ENCODE measurements around the gene RANGAP1. TPM values are rescaled to one million over a fixed set of nuclear protein-coding genes. Genes with fewer than 3 reads are reported as not detected.
A peak's percentile ranks its signal among the peaks of the same experiment; 100 is the strongest.

The RANGAP1 gene
- 10 to 100 TPM; 24.5 to 41.3 (median 33.2) TPM for total RNA-seq
- 10 to 100 TPM; 18.7 to 64.8 (median 19.8) TPM for polyA plus RNA-seq

- 0% methylated on average over 77 of the region's 77 CpGs for WGBS, 2 donors
- H3K4me1 ChIP-seq, result peaks cover 0 to 26% (median 13%) of the 10 kb centered on the region in 4 donors
- peak within 1 kb of the TSS; percentile 57 to 98 (median 80) for H3K4me3 ChIP-seq
- peak within 1 kb of the TSS; percentile 76 to 93 (median 86) for H3K27ac ChIP-seq
- peaks cover 0 to 26% (median 0%) of the 10 kb centered on the region in 4 donors for H3K36me3 ChIP-seq
- peak; percentile 98 for DNase-seq
- intact Hi-C loops (cut with DNase I), result loop anchor here (1.0 to 10.0 kb wide), 4 partner anchors 81 to 364 kb away; partner anchors contain the start of gene TEF
- no peaks in the 10 kb centered on the region for H3K9me3 ChIP-seq
- H3K27me3 ChIP-seq, result no peaks in the 10 kb centered on the region
- TF ChIP-seq EP300 (IDR thresholded peaks at IDR 0.05), result peak in 1 of 4 donors; percentile 23
- TF ChIP-seq, protein P1, sequence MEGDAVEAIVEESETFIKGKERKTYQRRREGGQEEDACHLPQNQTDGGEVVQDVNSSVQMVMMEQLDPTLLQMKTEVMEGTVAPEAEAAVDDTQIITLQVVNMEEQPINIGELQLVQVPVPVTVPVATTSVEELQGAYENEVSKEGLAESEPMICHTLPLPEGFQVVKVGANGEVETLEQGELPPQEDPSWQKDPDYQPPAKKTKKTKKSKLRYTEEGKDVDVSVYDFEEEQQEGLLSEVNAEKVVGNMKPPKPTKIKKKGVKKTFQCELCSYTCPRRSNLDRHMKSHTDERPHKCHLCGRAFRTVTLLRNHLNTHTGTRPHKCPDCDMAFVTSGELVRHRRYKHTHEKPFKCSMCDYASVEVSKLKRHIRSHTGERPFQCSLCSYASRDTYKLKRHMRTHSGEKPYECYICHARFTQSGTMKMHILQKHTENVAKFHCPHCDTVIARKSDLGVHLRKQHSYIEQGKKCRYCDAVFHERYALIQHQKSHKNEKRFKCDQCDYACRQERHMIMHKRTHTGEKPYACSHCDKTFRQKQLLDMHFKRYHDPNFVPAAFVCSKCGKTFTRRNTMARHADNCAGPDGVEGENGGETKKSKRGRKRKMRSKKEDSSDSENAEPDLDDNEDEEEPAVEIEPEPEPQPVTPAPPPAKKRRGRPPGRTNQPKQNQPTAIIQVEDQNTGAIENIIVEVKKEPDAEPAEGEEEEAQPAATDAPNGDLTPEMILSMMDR (IDR thresholded peaks at IDR 0.05), result no peak
- peak; percentile 50 to 68 for TF ChIP-seq POLR2A (IDR thresholded peaks at IDR 0.05)
- TF ChIP-seq POLR2AphosphoS5 (IDR thresholded peaks at IDR 0.05), result peak; percentile 76 to 91 (median 84)
These were observed at the start of gene RANGAP1 for GRCh38 chr22:41285820-41286638. Gene RANGAP1 (minus strand): TSS chr22:41286187. CDS start chr22:41281044, 5,143 bp downstream.

DNA sequence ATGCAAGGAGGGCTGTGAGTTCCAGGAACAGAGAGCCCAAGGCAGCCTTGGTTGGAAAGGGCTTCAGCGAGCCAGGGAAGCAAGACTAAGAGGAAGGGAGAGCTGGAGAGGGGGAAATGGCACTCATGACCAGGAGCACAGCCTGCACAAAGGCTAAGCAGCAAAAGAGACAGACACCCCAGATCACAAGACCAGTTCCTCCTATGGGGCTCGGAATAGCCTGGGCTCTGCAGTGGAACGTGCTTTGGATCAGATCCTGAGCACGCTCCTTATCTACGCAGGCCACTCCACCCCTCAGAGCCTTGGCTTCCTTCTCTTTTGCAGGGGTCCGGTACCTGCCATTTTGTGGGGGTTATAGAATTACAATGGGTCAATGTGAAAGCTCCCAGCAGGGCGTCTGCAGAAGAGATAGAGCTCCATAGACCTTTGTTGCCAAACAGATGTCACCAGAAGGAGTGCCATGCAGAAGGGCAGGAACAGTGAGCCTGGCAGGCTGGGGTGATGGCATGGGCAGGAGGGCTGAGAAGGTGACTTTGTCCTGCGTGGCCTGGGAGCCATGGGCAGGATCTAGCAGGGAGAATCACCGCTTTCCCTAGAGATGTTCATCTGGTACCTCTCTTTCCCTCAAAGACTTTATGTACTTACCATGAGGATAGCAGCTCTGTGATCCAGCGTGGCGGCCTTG, 49.1 kb upstream of the RANGAP1 start:
- TF ChIP-seq, protein P1 (IDR thresholded peaks at IDR 0.05), result no peak
- TF ChIP-seq POLR2AphosphoS5 (IDR thresholded peaks at IDR 0.05), result no peak
- no peak for TF ChIP-seq EP300 (IDR thresholded peaks at IDR 0.05)
- no peak for TF ChIP-seq POLR2A (IDR thresholded peaks at IDR 0.05)
- peaks cover 13 to 94% (median 32%) of the 10 kb centered on the region in 4 donors for H3K36me3 ChIP-seq

DNA sequence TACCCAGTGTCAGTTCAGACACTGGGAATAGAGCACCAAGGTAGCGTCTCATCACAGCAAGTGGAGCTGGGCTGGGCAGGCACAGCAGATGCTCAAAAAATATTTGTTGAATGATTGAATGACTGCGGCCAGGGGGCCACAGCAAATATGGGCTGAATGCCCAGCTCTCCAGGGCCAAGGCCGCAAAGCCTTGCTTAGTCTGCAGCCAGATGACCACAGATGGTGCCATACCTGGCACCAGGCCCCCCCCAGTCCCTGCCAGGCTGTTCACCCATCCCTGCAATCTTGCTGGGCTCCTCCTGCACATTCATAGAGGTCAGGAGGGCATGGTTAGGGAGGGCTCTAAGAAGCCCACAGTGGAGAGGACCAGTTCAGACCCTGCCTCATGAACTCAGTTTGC, 48.2 kb upstream of the RANGAP1 start:
- WGBS, 2 donors, result 97% methylated on average over 3 of the region's 3 CpGs
- Histone ChIP-seq H3K36me3 (peaks cover 18 to 94% (median 37%) of the 10 kb centered on the region in 4 donors), H3K27ac (no peak overlapping the region), H3K4me3 (no peak overlapping the region), H3K4me1 (no peaks in the 10 kb centered on the region), H3K27me3 (no peaks in the 10 kb centered on the region), H3K9me3 (no peaks in the 10 kb centered on the region)
- intact Hi-C loops (cut with DNase I), result no loop called here
- DNase-seq, result no peak
- no peak for TF ChIP-seq POLR2AphosphoS5 (IDR thresholded peaks at IDR 0.05)
- TF ChIP-seq, protein P1 (IDR thresholded peaks at IDR 0.05), result no peak
- TF ChIP-seq EP300 (IDR thresholded peaks at IDR 0.05), result no peak

More for the DNA sequence above, 49.1 kb upstream of the RANGAP1 start:
- intact Hi-C loops (cut with DNase I), result no loop called here
- Histone ChIP-seq H3K27me3 (no peaks in the 10 kb centered on the region), H3K27ac (no peak overlapping the region), H3K9me3 (no peaks in the 10 kb centered on the region), H3K4me3 (no peak overlapping the region), H3K4me1 (no peaks in the 10 kb centered on the region)
- 96 to 98% methylated on average over 11 of the region's 11 CpGs for WGBS, 2 donors
- DNase-seq, result no peak

GRCh38 chr22:41333806-41334205, 47.8 kb upstream of the RANGAP1 start:
- no peaks in the 10 kb centered on the region for H3K9me3 ChIP-seq
- H3K27ac ChIP-seq, result no peak overlapping the region
- TF ChIP-seq EP300 (IDR thresholded peaks at IDR 0.05) (no peak), POLR2A (IDR thresholded peaks at IDR 0.05) (no peak), POLR2AphosphoS5 (IDR thresholded peaks at IDR 0.05) (no peak)
- TF ChIP-seq, protein P1 (IDR thresholded peaks at IDR 0.05), result no peak
- no peaks in the 10 kb centered on the region for H3K4me1 ChIP-seq
- intact Hi-C loops (cut with DNase I), result no loop called here
- 96 to 99% methylated on average over 3 of the region's 3 CpGs for WGBS, 2 donors
- H3K36me3 ChIP-seq, result peaks cover 18 to 94% (median 35%) of the 10 kb centered on the region in 4 donors
- no peak for DNase-seq
- H3K27me3 ChIP-seq, result no peaks in the 10 kb centered on the region
- H3K4me3 ChIP-seq, result no peak overlapping the region

Measured in sigmoid colon (tissue), 7 donors.